ENCODE data around the gene USP14. TPM values are rescaled to one million over a fixed set of nuclear protein-coding genes. Genes with fewer than 3 reads are reported as not detected.

The USP14 gene
- total RNA-seq, 1 donor from 2014 or later, result 95.3 TPM

DNA sequence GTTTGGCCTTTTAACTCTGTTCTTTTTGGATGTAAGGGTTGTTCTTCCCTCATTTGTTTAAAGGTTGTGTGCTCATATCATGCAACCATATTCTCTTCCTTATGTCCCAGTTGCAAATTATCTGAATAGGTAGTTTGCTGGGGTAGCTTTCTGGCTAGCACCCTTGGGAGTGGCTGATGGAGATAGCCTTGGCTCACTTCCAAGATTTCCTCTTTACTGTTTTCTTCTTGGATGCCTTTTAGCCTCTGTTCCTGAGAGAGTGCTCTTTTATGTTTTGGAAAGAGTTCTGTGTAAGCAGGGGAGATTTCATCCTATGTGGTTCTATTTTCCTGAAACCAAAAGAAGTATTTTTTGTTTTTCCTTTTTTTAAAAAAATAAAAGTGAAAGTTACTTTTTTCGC, 25.4 kb downstream of the USP14 start:
- Mint-ChIP-seq H3K27me3 (ENCODE audit: insufficient read depth) (no peaks in the 10 kb centered on the region), H3K4me1 (ENCODE audit: low read depth) (peaks cover 24% of the 10 kb centered on the region), H3K9me3 (no peaks in the 10 kb centered on the region), H3K36me3 (ENCODE audit: low read depth) (peaks cover 20% of the 10 kb centered on the region), H3K27ac (no peak overlapping the region), H3K4me3 (no peak overlapping the region)
- no peak for DNase-seq (ENCODE audit: low spot score)
- intact Hi-C loops (cut with micrococcal nuclease), result no loop called here

DNA sequence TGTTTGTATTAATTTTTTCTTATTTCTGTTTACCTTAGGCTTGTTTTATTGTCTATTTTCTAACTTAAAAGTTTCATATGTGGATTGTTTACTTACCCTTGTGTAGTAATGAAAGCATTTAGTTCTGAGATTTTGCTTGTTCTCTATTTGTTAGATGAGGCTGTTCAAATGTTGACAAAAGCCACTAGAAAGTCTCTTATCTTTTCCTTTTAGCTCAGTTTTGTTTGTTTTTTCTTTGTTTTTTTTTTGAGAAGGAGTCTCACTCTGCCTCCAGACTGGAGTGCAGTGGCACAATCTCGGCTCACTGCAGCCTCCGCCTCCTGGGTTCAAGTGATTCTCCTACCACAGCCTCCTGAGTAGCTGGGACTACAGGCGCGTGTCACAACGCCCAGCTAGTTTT, 30.9 kb downstream of the USP14 start:
- no peaks in the 10 kb centered on the region for H3K27me3 Mint-ChIP-seq (ENCODE audit: insufficient read depth)
- H3K4me3 Mint-ChIP-seq, result no peak overlapping the region
- no peak for DNase-seq (ENCODE audit: low spot score)
- intact Hi-C loops (cut with micrococcal nuclease), result no loop called here
- no peaks in the 10 kb centered on the region for H3K4me1 Mint-ChIP-seq (ENCODE audit: low read depth)
- no peak overlapping the region for H3K27ac Mint-ChIP-seq
- no peaks in the 10 kb centered on the region for H3K9me3 Mint-ChIP-seq
- H3K36me3 Mint-ChIP-seq (ENCODE audit: low read depth), result peaks cover 6% of the 10 kb centered on the region

DNA sequence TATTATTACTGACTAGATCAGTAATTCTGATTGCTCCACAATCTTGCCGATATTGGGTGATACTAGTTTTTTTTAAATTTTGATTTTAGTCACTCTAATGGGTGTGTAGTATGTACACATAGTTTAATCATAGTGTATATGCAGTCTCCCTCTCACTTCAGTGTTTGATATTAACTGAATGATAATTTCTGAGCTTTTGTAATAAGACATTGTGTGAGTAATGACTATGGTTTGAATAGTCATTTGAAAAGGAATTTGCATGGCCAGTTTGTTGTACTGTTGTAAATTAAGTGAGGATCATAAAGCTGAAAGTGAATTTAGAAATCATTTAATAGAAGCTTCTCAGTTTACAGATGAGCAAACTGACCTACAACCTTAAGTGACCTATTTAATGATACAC, 33.4 kb downstream of the USP14 start:
- H3K4me3 Mint-ChIP-seq, result no peak overlapping the region
- intact Hi-C loops (cut with micrococcal nuclease), result no loop called here
- no peak for DNase-seq (ENCODE audit: low spot score)

DNA sequence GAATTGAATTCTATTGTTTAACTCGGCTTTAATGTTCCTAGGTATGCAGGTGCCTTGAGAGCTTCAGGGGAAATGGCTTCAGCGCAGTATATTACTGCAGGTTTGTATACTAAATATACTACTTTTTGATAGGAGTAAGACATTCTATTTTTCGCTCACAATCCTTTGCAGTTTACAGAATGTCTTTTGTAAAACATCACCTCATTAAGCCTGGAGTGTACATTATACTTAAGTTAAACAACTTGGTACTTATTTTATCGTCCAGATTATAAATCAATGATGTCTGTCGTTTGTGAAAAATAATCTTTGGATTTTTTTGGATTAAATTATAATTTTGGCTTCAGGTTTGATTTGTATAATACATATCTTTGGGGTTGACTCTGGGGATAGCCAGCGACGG, 34.4 kb downstream of the USP14 start:
- no peaks in the 10 kb centered on the region for H3K27me3 Mint-ChIP-seq (ENCODE audit: insufficient read depth)

More for the DNA sequence above, 33.4 kb downstream of the USP14 start:
- H3K36me3 Mint-ChIP-seq (ENCODE audit: low read depth), result peaks cover 11% of the 10 kb centered on the region
- no peaks in the 10 kb centered on the region for H3K27me3 Mint-ChIP-seq (ENCODE audit: insufficient read depth)
- no peaks in the 10 kb centered on the region for H3K4me1 Mint-ChIP-seq (ENCODE audit: low read depth)
- H3K9me3 Mint-ChIP-seq, result no peaks in the 10 kb centered on the region
- H3K27ac Mint-ChIP-seq, result no peak overlapping the region

DNA sequence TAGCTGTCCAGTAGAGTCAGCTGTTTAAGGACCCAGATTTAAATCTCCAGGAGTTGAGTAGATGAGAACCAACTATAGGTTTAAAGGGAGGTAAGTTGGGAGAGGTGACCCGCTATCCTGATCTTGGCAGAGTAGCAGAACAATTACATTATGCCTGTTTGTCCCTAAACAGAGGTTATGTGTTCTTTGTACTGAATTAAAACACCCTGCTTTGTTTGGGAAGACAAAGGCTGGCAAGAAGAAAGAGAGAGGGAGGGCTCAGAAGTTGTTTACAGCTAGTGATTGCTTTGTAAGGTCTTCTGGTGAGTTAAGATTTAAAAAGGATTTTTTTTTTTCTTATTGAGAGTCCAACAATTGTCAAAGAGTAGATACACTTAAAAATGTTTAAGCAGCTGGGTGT, 37.3 kb downstream of the USP14 start:
- no peak overlapping the region for H3K4me3 Mint-ChIP-seq
- no peak overlapping the region for H3K27ac Mint-ChIP-seq
- peaks cover 18% of the 10 kb centered on the region for H3K36me3 Mint-ChIP-seq (ENCODE audit: low read depth)
- H3K4me1 Mint-ChIP-seq (ENCODE audit: low read depth), result peaks cover 5% of the 10 kb centered on the region
- no peaks in the 10 kb centered on the region for H3K9me3 Mint-ChIP-seq
- no peak for DNase-seq (ENCODE audit: low spot score)
- H3K27me3 Mint-ChIP-seq (ENCODE audit: insufficient read depth), result no peaks in the 10 kb centered on the region
- intact Hi-C loops (cut with micrococcal nuclease), result no loop called here

More for the DNA sequence above, 34.4 kb downstream of the USP14 start:
- no peak for DNase-seq (ENCODE audit: low spot score)
- Mint-ChIP-seq H3K27ac (no peak overlapping the region), H3K4me1 (ENCODE audit: low read depth) (no peaks in the 10 kb centered on the region), H3K4me3 (no peak overlapping the region), H3K36me3 (ENCODE audit: low read depth) (peaks cover 17% of the 10 kb centered on the region), H3K9me3 (no peaks in the 10 kb centered on the region)
- intact Hi-C loops (cut with micrococcal nuclease), result no loop called here

DNA sequence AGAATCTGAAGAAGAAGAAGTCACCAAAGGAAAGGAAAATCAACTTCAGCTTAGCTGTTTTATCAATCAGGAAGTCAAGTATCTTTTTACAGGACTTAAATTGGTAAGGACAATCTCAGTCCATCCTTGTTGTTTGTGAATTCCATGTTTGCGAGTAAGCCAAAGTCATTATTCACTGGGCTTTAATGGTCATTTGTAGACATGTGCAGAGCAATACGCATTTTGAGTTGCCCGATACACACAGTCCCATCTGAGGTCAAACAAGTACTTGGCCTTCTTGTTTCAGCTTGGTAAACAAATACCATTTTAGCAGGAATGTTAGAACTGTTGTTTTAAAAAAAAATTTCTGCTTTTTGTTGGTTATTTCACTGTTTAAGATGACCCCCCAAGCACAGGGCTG, 40.9 kb downstream of the USP14 start:
- Mint-ChIP-seq H3K9me3 (no peaks in the 10 kb centered on the region), H3K4me1 (ENCODE audit: low read depth) (peaks cover 5% of the 10 kb centered on the region), H3K36me3 (ENCODE audit: low read depth) (peaks cover 21% of the 10 kb centered on the region), H3K27me3 (ENCODE audit: insufficient read depth) (no peaks in the 10 kb centered on the region), H3K4me3 (no peak overlapping the region), H3K27ac (no peak overlapping the region)
- intact Hi-C loops (cut with micrococcal nuclease), result no loop called here
- DNase-seq (ENCODE audit: low spot score), result no peak

DNA sequence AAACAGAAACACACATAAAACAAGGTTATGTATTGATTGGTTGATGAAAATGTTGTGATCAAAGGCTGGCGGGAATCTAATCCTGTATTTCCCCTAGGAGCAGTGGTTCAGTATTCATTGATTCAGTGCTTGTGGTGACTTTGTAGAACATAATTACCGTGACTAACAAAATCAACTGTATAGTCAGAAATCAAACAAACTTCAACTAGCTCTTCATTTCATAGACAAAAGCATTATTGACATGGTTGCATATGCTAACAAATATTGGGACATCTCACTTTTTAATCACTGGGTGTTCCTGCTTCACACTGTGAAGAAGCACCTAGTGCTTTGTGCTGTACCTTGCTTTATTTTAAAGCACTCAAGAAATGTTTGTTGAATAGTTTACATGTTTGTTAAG, 41.4 kb downstream of the USP14 start:
- no peak for DNase-seq (ENCODE audit: low spot score)
- H3K27me3 Mint-ChIP-seq (ENCODE audit: insufficient read depth), result no peaks in the 10 kb centered on the region
- H3K9me3 Mint-ChIP-seq, result no peaks in the 10 kb centered on the region
- no peak overlapping the region for H3K27ac Mint-ChIP-seq
- intact Hi-C loops (cut with micrococcal nuclease), result no loop called here
- peaks cover 25% of the 10 kb centered on the region for H3K36me3 Mint-ChIP-seq (ENCODE audit: low read depth)
- no peak overlapping the region for H3K4me3 Mint-ChIP-seq
- H3K4me1 Mint-ChIP-seq (ENCODE audit: low read depth), result peaks cover 5% of the 10 kb centered on the region

DNA sequence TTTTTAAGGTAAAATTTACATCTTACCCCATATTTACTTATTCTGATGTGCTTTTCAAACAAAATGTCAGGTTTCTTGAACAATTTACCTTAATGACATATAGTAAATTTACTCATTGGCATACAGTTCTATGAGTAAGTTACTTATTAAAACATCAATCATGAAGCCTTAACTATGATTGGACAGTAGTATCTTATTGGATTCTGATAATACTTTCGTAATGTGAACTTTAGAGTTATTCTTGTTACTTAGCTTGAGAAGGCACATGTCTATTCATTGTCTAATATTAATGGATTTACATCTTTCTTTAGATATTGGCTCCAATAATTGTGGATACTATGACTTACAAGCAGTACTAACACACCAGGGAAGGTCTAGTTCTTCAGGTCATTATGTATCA, 51.7 kb downstream of the USP14 start:
- Mint-ChIP-seq H3K9me3 (no peaks in the 10 kb centered on the region), H3K27ac (no peak overlapping the region), H3K4me1 (ENCODE audit: low read depth) (peaks cover 10% of the 10 kb centered on the region), H3K36me3 (ENCODE audit: low read depth) (peaks cover 54% of the 10 kb centered on the region), H3K4me3 (no peak overlapping the region), H3K27me3 (ENCODE audit: insufficient read depth) (no peaks in the 10 kb centered on the region)
- intact Hi-C loops (cut with micrococcal nuclease), result loop anchor here (5.0 kb wide), 1 partner anchor 33 kb away; no protein-coding TSS in a partner anchor
- no peak for DNase-seq (ENCODE audit: low spot score)

DNA sequence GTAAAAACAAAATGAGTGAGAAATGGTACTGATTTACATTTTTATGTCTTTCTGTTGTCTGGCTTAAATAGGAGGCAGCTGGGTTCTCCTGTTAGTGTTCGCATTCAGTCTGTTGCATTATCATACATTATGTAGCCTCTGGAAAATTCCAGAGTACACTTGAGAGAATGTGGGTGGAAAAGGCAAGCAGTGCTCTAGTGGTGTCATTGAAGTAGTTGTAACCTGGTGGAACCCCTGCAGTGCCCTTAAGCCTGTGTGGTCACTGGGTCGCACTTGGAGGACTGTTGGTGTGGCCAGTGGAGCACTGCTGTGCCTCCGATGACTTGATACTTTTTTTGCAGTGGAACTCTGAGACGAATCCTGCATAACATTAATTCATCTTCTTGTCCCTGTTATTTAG, 52.4 kb downstream of the USP14 start:
- H3K4me3 Mint-ChIP-seq, result no peak overlapping the region
- peaks cover 10% of the 10 kb centered on the region for H3K4me1 Mint-ChIP-seq (ENCODE audit: low read depth)
- intact Hi-C loops (cut with micrococcal nuclease), result loop anchor here (5.0 kb wide), 1 partner anchor 33 kb away; no protein-coding TSS in a partner anchor
- no peak overlapping the region for H3K27ac Mint-ChIP-seq
- H3K9me3 Mint-ChIP-seq, result no peaks in the 10 kb centered on the region
- H3K27me3 Mint-ChIP-seq (ENCODE audit: insufficient read depth), result no peaks in the 10 kb centered on the region
- no peak for DNase-seq (ENCODE audit: low spot score)
- peaks cover 54% of the 10 kb centered on the region for H3K36me3 Mint-ChIP-seq (ENCODE audit: low read depth)

DNA sequence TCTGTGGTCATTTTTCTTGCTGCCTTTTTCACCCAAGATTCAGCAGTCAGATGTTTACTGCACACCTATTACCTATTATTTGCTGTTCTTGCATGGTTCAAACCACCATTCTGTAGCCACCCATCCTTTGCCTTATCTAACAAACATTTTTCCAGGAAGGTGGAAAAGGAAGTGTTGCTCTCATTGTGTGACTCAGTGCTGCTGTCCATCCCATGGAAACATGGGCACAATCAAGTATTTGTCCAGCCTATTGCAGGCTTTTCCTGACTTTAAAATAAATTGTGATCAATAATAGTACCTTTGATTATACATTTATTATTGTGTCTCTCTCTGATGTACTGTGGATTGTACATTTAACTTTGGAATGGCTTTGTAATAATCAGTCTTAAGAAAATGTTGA, 53.2 kb downstream of the USP14 start:
- Mint-ChIP-seq H3K36me3 (ENCODE audit: low read depth) (peaks cover 51% of the 10 kb centered on the region), H3K4me3 (no peak overlapping the region), H3K27me3 (ENCODE audit: insufficient read depth) (no peaks in the 10 kb centered on the region), H3K27ac (no peak overlapping the region), H3K4me1 (ENCODE audit: low read depth) (peaks cover 10% of the 10 kb centered on the region), H3K9me3 (no peaks in the 10 kb centered on the region)
- no peak for DNase-seq (ENCODE audit: low spot score)
- intact Hi-C loops (cut with micrococcal nuclease), result loop anchor here (5.0 kb wide), 1 partner anchor 34 kb away; no protein-coding TSS in a partner anchor

DNA sequence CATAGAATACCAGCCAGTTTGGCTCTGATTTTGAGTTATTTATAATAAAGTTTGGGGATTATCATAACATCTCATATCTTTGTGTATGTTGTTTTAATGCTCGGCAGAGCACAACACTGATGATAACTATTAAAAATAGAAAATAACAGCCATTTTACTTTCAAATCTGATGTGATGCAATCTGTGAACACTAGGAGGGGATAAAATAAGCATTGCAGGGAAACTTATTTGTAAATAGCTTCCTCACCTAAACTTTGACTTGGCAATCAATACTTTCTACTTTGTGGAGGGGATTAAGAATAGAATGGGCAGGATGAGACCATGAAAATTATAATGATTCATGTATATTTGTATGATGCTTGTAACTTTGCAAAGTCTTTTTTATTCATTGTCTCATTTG, 54.4 kb downstream of the USP14 start:
- intact Hi-C loops (cut with micrococcal nuclease), result loop anchor here (5.0 kb wide), 1 partner anchor 35 kb away; no protein-coding TSS in a partner anchor
- Mint-ChIP-seq H3K4me1 (ENCODE audit: low read depth) (peaks cover 10% of the 10 kb centered on the region), H3K9me3 (no peaks in the 10 kb centered on the region), H3K36me3 (ENCODE audit: low read depth) (peaks cover 54% of the 10 kb centered on the region), H3K27ac (no peak overlapping the region), H3K4me3 (no peak overlapping the region), H3K27me3 (ENCODE audit: insufficient read depth) (no peaks in the 10 kb centered on the region)
- no peak for DNase-seq (ENCODE audit: low spot score)

DNA sequence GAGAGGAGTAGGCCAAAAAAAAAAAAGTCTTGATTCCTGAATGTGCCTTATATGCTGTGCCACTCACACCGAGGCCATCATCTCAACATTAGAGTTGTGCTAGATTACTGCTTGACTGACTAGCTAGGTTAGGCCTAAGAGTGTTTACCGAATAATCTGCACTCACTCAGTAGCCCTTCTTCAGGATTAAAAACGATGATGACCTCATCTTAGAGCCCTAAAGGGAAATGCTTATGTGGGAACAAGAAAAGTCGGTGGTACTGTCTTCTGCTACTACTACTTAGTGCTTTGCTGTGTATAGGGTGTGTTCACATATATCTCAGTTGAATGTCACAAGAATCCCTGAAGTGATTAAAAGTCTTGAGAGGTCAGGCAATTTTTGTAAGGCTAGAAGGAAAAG, 55.1 kb downstream of the USP14 start:
- H3K9me3 Mint-ChIP-seq, result no peaks in the 10 kb centered on the region
- no peak overlapping the region for H3K4me3 Mint-ChIP-seq
- intact Hi-C loops (cut with micrococcal nuclease), result loop anchor here (5.0 kb wide), 1 partner anchor 36 kb away; no protein-coding TSS in a partner anchor
- no peak overlapping the region for H3K27ac Mint-ChIP-seq
- peaks cover 56% of the 10 kb centered on the region for H3K36me3 Mint-ChIP-seq (ENCODE audit: low read depth)
- H3K27me3 Mint-ChIP-seq (ENCODE audit: insufficient read depth), result peaks cover 1% of the 10 kb centered on the region
- H3K4me1 Mint-ChIP-seq (ENCODE audit: low read depth), result peaks cover 10% of the 10 kb centered on the region
- DNase-seq (ENCODE audit: low spot score), result no peak

DNA sequence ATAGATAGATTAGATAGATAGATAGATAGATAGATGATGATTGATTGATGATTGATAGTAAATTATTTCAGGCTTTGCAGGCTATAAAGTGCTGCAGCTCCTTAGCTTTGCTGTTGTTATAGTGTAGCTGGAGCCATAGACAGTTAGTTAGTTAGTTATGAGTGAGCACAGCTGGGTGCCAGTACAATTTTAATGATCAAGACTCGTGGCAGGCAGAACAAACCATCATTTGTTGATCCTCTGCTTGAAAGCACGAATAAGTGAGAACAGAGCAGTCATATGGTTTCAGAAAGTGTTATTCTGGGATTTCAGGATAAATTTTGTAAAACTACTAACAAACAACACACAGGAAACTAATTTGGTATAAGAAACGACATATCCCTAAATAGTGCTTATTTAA, 55.6 kb downstream of the USP14 start:
- DNase-seq (ENCODE audit: low spot score), result no peak
- no peak overlapping the region for H3K27ac Mint-ChIP-seq
- intact Hi-C loops (cut with micrococcal nuclease), result loop anchor here (5.0 kb wide), 1 partner anchor 37 kb away; no protein-coding TSS in a partner anchor

DNA sequence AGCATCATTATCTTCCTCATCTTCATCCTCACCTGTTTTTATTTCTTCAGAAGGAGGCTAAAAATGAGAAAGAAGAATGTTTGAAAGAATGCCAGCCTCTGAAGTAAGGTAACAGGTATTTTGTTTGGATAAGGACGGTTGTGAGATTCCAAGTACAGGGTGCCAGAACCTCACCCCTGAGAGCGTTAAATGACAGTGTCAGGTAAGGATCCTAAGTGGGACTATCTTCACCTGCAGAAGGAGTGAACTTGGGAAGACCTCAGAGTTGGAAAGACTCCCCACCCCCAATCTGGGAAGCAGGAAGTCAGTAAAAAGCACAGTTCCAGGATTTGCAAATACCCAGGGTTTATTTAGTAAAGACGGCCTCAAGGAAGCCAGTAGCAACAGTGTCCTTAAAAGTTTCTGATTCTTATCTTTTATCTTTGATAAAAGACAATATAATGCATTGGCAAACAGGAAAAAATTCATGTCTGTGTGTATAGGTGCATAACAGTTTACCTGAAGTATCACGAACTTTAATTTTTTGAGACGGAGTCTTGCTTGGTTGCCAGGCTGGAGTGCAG, 57.2 kb downstream of the USP14 start:
- Mint-ChIP-seq H3K27me3 (ENCODE audit: insufficient read depth) (peaks cover 1% of the 10 kb centered on the region), H3K27ac (no peak overlapping the region), H3K36me3 (ENCODE audit: low read depth) (peaks cover 53% of the 10 kb centered on the region), H3K4me3 (no peak overlapping the region), H3K9me3 (no peaks in the 10 kb centered on the region), H3K4me1 (ENCODE audit: low read depth) (no peaks in the 10 kb centered on the region)
- intact Hi-C loops (cut with micrococcal nuclease), result no loop called here
- no peak for DNase-seq (ENCODE audit: low spot score)

More for the DNA sequence above, 55.6 kb downstream of the USP14 start:
- Mint-ChIP-seq H3K27me3 (ENCODE audit: insufficient read depth) (peaks cover 1% of the 10 kb centered on the region), H3K4me3 (no peak overlapping the region), H3K9me3 (no peaks in the 10 kb centered on the region), H3K4me1 (ENCODE audit: low read depth) (peaks cover 8% of the 10 kb centered on the region), H3K36me3 (ENCODE audit: low read depth) (peaks cover 58% of the 10 kb centered on the region)
